MM.1S (cell line): ENCODE measurements around the gene FASLG.

Source experiments
- CTCF ChIP-seq: fragments of 300-600 bp; sonication (generic); IDR thresholded peaks from 2 replicates; pipeline ENCODE4 v1.5.1; 2016; ENCODE audit warnings: antibody characterized with exemption, low read length, mixed read lengths
- EZH2phosphoT487 ChIP-seq: fragments of 300-600 bp; sonication (generic); IDR thresholded peaks from 2 replicates; pipeline ENCODE4 v1.6.1; 2018; ENCODE audit warnings: antibody characterized with exemption, low read length

DNA sequence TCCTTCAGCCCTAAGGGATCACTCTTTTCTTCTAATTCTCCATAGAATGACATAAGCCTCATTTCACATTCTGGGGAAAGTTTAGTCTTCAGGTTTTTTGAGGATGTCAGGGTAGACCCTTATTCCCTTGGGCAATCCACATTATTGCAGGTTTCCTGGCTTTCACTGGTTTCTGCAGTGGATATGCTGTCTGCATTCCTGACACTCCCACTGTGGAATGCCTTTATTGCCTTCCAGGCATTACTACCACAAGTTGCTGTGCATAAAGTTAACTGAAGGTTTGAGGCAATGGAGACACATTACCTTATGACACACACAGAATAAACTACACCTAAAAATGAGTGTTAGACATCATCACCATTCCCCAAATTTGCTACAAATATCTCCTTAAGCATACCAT, 12.7 kb downstream of the FASLG start:
- TF ChIP-seq CTCF: no peak
- no peak for TF ChIP-seq EZH2phosphoT487
